GM23338 (cell line): Measurements from ENCODE around the gene PTPN9. TPM values are rescaled to one million over a fixed set of nuclear protein-coding genes. Genes with fewer than 3 reads are reported as not detected.

ENCODE experiments used
- ATAC-seq: fragments of 200-7000 bp; cut with Tn5 transposase; 3 replicates; pipeline ENCODE4 v1.9.1; 2020
- DNase-seq: peaks from one replicate; pipeline ENCODE4 v3.0.0-alpha.2; 2015; ENCODE audit warnings: low spot score
- H2AFZ ChIP-seq: fragments of 200-600 bp; sonication (generic); 2 replicates; pipeline ENCODE4 v1.8.0; 2016; ENCODE audit warnings: antibody characterized with exemption, mild to moderate bottlenecking, moderate library complexity
- H3F3A ChIP-seq: fragments of 200-600 bp; sonication (generic); replicated peaks from 2 replicates; pipeline ENCODE4 v1.8.0; 2017; ENCODE audit warnings: antibody characterized with exemption, mixed run types, low read depth
- H3K27ac ChIP-seq: fragments of 200-600 bp; sonication (generic); 2 replicates; pipeline ENCODE4 v1.6.1; 2016; ENCODE audit warnings: low read depth
- H3K27me3 ChIP-seq: fragments of 200-600 bp; sonication (generic); 2 replicates; pipeline ENCODE4 v1.8.0; 2016; ENCODE audit warnings: mild to moderate bottlenecking, mixed run types, moderate library complexity; ENCODE audit not compliant: insufficient read depth
- H3K36me3 ChIP-seq: fragments of 200-600 bp; sonication (generic); 2 replicates; pipeline ENCODE4 v1.8.0; 2016; ENCODE audit warnings: mild to moderate bottlenecking; ENCODE audit not compliant: insufficient read depth
- H3K4me1 ChIP-seq: fragments of 200-600 bp; sonication (generic); 2 replicates; pipeline ENCODE4 v1.8.0; 2016; ENCODE audit warnings: mild to moderate bottlenecking, moderate library complexity; ENCODE audit not compliant: insufficient read depth
- H3K4me2 ChIP-seq: fragments of 200-600 bp; sonication (generic); 2 replicates; pipeline ENCODE4 v1.7.1; 2017; ENCODE audit warnings: mixed run types
- H3K4me3 ChIP-seq: fragments of 200-600 bp; sonication (generic); 2 replicates; pipeline ENCODE4 v1.6.1; 2016; ENCODE audit warnings: mixed run types
- H3K79me2 ChIP-seq: fragments of 200-600 bp; sonication (generic); replicated peaks from 2 replicates; pipeline ENCODE4 v1.8.0; 2017; ENCODE audit warnings: mild to moderate bottlenecking; ENCODE audit not compliant: insufficient read depth
- H3K9me2 ChIP-seq: fragments of 200-600 bp; sonication (generic); 2 replicates; pipeline ENCODE4 v1.8.0; 2017; ENCODE audit not compliant: insufficient read depth
- H4K20me1 ChIP-seq: fragments of 200-600 bp; sonication (generic); replicated peaks from 2 replicates; pipeline ENCODE4 v1.8.0; 2017; ENCODE audit warnings: mild to moderate bottlenecking; ENCODE audit not compliant: insufficient read depth
- H3K27ac Mint-ChIP-seq: 2 replicates; pipeline ENCODE4 v1.8.0; 2020; ENCODE audit warnings: inconsistent platforms, mild to moderate bottlenecking, moderate library complexity, mixed read lengths
- H3K27me3 Mint-ChIP-seq: 3 replicates; pipeline ENCODE4 v1.8.0; 2022; ENCODE audit warnings: low read depth, mild to moderate bottlenecking, moderate library complexity, mixed read lengths, inconsistent platforms; ENCODE audit not compliant: insufficient read depth, poor library complexity
- H3K36me3 Mint-ChIP-seq: 3 replicates; pipeline ENCODE4 v1.8.0; 2021; ENCODE audit warnings: low read depth, mild to moderate bottlenecking, inconsistent platforms, moderate library complexity, mixed read lengths
- H3K4me1 Mint-ChIP-seq: 3 replicates; pipeline ENCODE4 v1.8.0; 2020; ENCODE audit warnings: mild to moderate bottlenecking, inconsistent platforms, mixed read lengths
- H3K4me3 Mint-ChIP-seq: 3 replicates; pipeline ENCODE4 v1.8.0; 2021; ENCODE audit warnings: moderate library complexity, mild to moderate bottlenecking, inconsistent platforms, mixed read lengths
- H3K9me3 Mint-ChIP-seq: 3 replicates; pipeline ENCODE4 v1.8.0; 2020; ENCODE audit warnings: moderate library complexity, mild to moderate bottlenecking, inconsistent platforms, mixed read lengths
- CREB1 ChIP-seq: fragments of 250-450 bp; sonication (Bioruptor Pico); IDR thresholded peaks from 2 replicates; pipeline ENCODE4 v1.5.0; 2020; ENCODE audit warnings: low read depth, mild to moderate bottlenecking, moderate library complexity
- ETS1 ChIP-seq: IDR thresholded peaks from 2 replicates; pipeline ENCODE4 v1.6.1; 2016; ENCODE audit warnings: antibody characterized with exemption
- EZH2 ChIP-seq: fragments of 200-600 bp; sonication (generic); IDR thresholded peaks from one replicate; pipeline ENCODE4 v1.8.0; 2017; ENCODE audit warnings: antibody characterized with exemption, mild to moderate bottlenecking, low read depth; ENCODE audit not compliant: unreplicated experiment
- EZH2phosphoT487 ChIP-seq: fragments of 200-600 bp; sonication (generic); IDR thresholded peaks from one replicate; pipeline ENCODE4 v1.8.1; 2018; ENCODE audit warnings: antibody characterized with exemption; ENCODE audit not compliant: unreplicated experiment
- JUNB ChIP-seq: IDR thresholded peaks from one replicate; pipeline ENCODE4 v1.6.1; 2016; ENCODE audit warnings: antibody characterized with exemption; ENCODE audit not compliant: unreplicated experiment
- NANOG ChIP-seq: IDR thresholded peaks from 2 replicates; pipeline ENCODE4 v1.6.1; 2016; ENCODE audit warnings: antibody characterized with exemption, borderline replicate concordance
- POLR2AphosphoS5 ChIP-seq: IDR thresholded peaks from 2 replicates; pipeline ENCODE4 v1.6.1; 2016; ENCODE audit warnings: antibody characterized with exemption, low read depth
- REST ChIP-seq: IDR thresholded peaks from one replicate; pipeline ENCODE4 v1.6.1; 2018; ENCODE audit warnings: antibody characterized with exemption; ENCODE audit not compliant: unreplicated experiment
- STAT1 ChIP-seq: IDR thresholded peaks from one replicate; pipeline ENCODE4 v1.6.1; 2016; ENCODE audit warnings: antibody characterized with exemption; ENCODE audit not compliant: unreplicated experiment
- ZNF114 ChIP-seq: fragments of 250-450 bp; sonication (Bioruptor Pico); IDR thresholded peaks from 2 replicates; pipeline ENCODE4 v1.5.0; 2020; ENCODE audit warnings: mild to moderate bottlenecking, moderate library complexity
- ZNF331 ChIP-seq: fragments of 250-450 bp; sonication (Bioruptor Pico); IDR thresholded peaks from 2 replicates; pipeline ENCODE4 v1.5.0; 2020; ENCODE audit warnings: low read depth, mild to moderate bottlenecking, moderate library complexity
- ZNF462 ChIP-seq: fragments of 250-450 bp; sonication (Bioruptor Pico); IDR thresholded peaks from 2 replicates; pipeline ENCODE4 v1.5.0; 2020; ENCODE audit warnings: mild to moderate bottlenecking, moderate library complexity
- polyA plus RNA-seq: library from polyadenylated mRNA; unstranded; fragments of >200 nt; fragmentation: Nextera tagmentation; extraction: Ambion mirVana; gene quantifications from 2 replicates; pipeline ENCODE4 v1.2.1, GENCODE V29; 2016
- total RNA-seq: library from RNA; depleted of rRNA; stranded (reverse); fragments of >200 nt; shearing (Covaris generic); gene quantifications from 2 replicates; pipeline ENCODE4 v1.2.3, GENCODE V29; 2014
- TF ChIP-seq, protein P1 (sequence below), 2 experiments: fragments of 200-600 bp in 1 of 2; sonication (generic) in 1 of 2; conservative IDR thresholded peaks; 2 replicates each; pipeline versions ENCODE4 v1.5.1 to v1.6.1; 2016 to 2017; ENCODE audit warnings: antibody characterized with exemption in 2 of 2, low read depth in 2 of 2, mild to moderate bottlenecking in 2 of 2, moderate library complexity in 1 of 2

PTPN9 gene
- total and polyA plus RNA-seq, 2 experiments from 2014 or later = 12.1 to 32.7 TPM

- DNase-seq (no peak), ATAC-seq (no peak)
- no peaks in the 10 kb centered on the region for H3K9me3 Mint-ChIP-seq
- Histone ChIP-seq H3K36me3 (peaks cover 37% of the 10 kb centered on the region), H3K4me1 (no peaks in the 10 kb centered on the region), H3K4me2 (no peak overlapping the region), H3K27me3 (no peaks in the 10 kb centered on the region), H4K20me1 (peaks cover 25% of the 10 kb centered on the region), H3F3A (no peaks in the 10 kb centered on the region), H3K9me2 (no peaks in the 10 kb centered on the region), H3K79me2 (peaks cover 99% of the 10 kb centered on the region), H2AFZ (no peak overlapping the region), H3K27ac (no peak overlapping the region), H3K4me3 (no peak overlapping the region)
- peaks cover 3% of the 10 kb centered on the region for H3K27me3 Mint-ChIP-seq
- H3K36me3 Mint-ChIP-seq = peaks cover 34% of the 10 kb centered on the region
- no peak for TF ChIP-seq POLR2AphosphoS5
- no peak for TF ChIP-seq JUNB
- TF ChIP-seq, protein P1, sequence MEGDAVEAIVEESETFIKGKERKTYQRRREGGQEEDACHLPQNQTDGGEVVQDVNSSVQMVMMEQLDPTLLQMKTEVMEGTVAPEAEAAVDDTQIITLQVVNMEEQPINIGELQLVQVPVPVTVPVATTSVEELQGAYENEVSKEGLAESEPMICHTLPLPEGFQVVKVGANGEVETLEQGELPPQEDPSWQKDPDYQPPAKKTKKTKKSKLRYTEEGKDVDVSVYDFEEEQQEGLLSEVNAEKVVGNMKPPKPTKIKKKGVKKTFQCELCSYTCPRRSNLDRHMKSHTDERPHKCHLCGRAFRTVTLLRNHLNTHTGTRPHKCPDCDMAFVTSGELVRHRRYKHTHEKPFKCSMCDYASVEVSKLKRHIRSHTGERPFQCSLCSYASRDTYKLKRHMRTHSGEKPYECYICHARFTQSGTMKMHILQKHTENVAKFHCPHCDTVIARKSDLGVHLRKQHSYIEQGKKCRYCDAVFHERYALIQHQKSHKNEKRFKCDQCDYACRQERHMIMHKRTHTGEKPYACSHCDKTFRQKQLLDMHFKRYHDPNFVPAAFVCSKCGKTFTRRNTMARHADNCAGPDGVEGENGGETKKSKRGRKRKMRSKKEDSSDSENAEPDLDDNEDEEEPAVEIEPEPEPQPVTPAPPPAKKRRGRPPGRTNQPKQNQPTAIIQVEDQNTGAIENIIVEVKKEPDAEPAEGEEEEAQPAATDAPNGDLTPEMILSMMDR (conservative IDR thresholded peaks at IDR 0.05; ENCODE audit: low read depth in 2 of 2) = no peak
- no peak for TF ChIP-seq REST
- no peak for TF ChIP-seq CREB1 (CRISPR knock-in tag)
- TF ChIP-seq ZNF114 (CRISPR knock-in tag) = no peak
- no peak for TF ChIP-seq ETS1
- no peak for TF ChIP-seq NANOG
- TF ChIP-seq ZNF331 (CRISPR knock-in tag) = no peak
- no peak for TF ChIP-seq ZNF462 (CRISPR knock-in tag)
- TF ChIP-seq EZH2phosphoT487 = no peak
- no peak for TF ChIP-seq STAT1
- TF ChIP-seq EZH2 = no peak
- no peak overlapping the region for H3K4me3 Mint-ChIP-seq
- no peak overlapping the region for H3K27ac Mint-ChIP-seq
- no peaks in the 10 kb centered on the region for H3K4me1 Mint-ChIP-seq
These were observed 148.9 kb downstream of the PTPN9 start for GRCh38 chr15:75430259-75430658.
